OCI-LY1 (cell line): Measurements from ENCODE around the gene DIP2C.

Experiments
- H2AFZ ChIP-seq: fragments of 200-600 bp; sonication (generic), shearing (Covaris generic); 2 replicates; pipeline ENCODE4 v1.6.0; 2014; ENCODE audit warnings: antibody characterized with exemption, mild to moderate bottlenecking, low read length
- H3F3A ChIP-seq: fragments of 200-600 bp; sonication (generic), shearing (Covaris generic); 2 replicates; pipeline ENCODE4 v1.6.0; 2014; ENCODE audit warnings: mild to moderate bottlenecking, antibody characterized with exemption, low read length, moderate library complexity; ENCODE audit not compliant: insufficient read depth
- H3K27ac ChIP-seq: fragments of 200-600 bp; sonication (generic); 2 replicates; pipeline ENCODE4 v1.5.1; 2014; ENCODE audit warnings: low read length, mixed run types, mild to moderate bottlenecking, low read depth; ENCODE audit not compliant: poor library complexity, severe bottlenecking
- H3K27me3 ChIP-seq: fragments of 200-600 bp; sonication (generic); 2 replicates; pipeline ENCODE4 v1.6.0; 2014; ENCODE audit warnings: antibody characterized with exemption, mild to moderate bottlenecking, low read length, moderate library complexity; ENCODE audit not compliant: insufficient read depth
- H3K36me3 ChIP-seq: fragments of 200-600 bp; sonication (generic); 2 replicates; pipeline ENCODE4 v1.6.1; 2014; ENCODE audit warnings: mild to moderate bottlenecking, antibody characterized with exemption, low read length, moderate library complexity, mixed read lengths; ENCODE audit not compliant: insufficient read depth
- H3K4me1 ChIP-seq: fragments of 200-600 bp; sonication (generic); 2 replicates; pipeline ENCODE4 v1.5.1; 2014; ENCODE audit warnings: mild to moderate bottlenecking, low read length, moderate library complexity; ENCODE audit not compliant: insufficient read depth, severe bottlenecking
- H3K4me2 ChIP-seq: fragments of 200-600 bp; sonication (generic), shearing (Covaris generic); 2 replicates; pipeline ENCODE4 v1.6.1; 2014; ENCODE audit warnings: low read length
- H3K4me3 ChIP-seq: fragments of 200-600 bp; sonication (generic); 2 replicates; pipeline ENCODE4 v1.5.1; 2014; ENCODE audit warnings: low read length, low read depth, mild to moderate bottlenecking, mixed read lengths; ENCODE audit not compliant: poor library complexity, severe bottlenecking
- H3K79me2 ChIP-seq: fragments of 200-600 bp; shearing (Covaris generic); 2 replicates; pipeline ENCODE4 v1.6.1; 2016; ENCODE audit warnings: mixed run types, low read length, mixed read lengths; ENCODE audit not compliant: insufficient read depth
- H3K9ac ChIP-seq: fragments of 200-600 bp; sonication (generic), shearing (Covaris generic); 2 replicates; pipeline ENCODE4 v1.6.1; 2014; ENCODE audit warnings: mild to moderate bottlenecking, low read length, mixed read lengths
- H3K9me2 ChIP-seq: fragments of 200-600 bp; sonication (generic), shearing (Covaris generic); 2 replicates; pipeline ENCODE4 v1.6.1; 2014; ENCODE audit warnings: low read depth, mild to moderate bottlenecking, low read length, mixed read lengths
- H3K9me3 ChIP-seq: fragments of 200-600 bp; shearing (Covaris generic); 2 replicates; pipeline ENCODE4 v1.6.1; 2014; ENCODE audit warnings: low read length, mixed read lengths
- H4K20me1 ChIP-seq: fragments of 200-600 bp; sonication (generic), shearing (Covaris generic); 2 replicates; pipeline ENCODE4 v1.6.0; 2016; ENCODE audit warnings: mild to moderate bottlenecking, low read length; ENCODE audit not compliant: insufficient read depth
- CTCF ChIP-seq: fragments of 200-600 bp; sonication (generic), shearing (Covaris generic); IDR thresholded peaks from 2 replicates; pipeline ENCODE4 v1.5.1; 2017; ENCODE audit warnings: mild to moderate bottlenecking, antibody characterized with exemption, low read length, moderate library complexity, mixed read lengths
- EZH2 ChIP-seq: fragments of 200-600 bp; sonication (generic), shearing (Covaris generic); IDR thresholded peaks from 2 replicates; pipeline ENCODE4 v1.8.0; 2017; ENCODE audit warnings: borderline replicate concordance, mixed run types, mild to moderate bottlenecking, antibody characterized with exemption, low read length, moderate library complexity, mixed read lengths

The DIP2C gene

GRCh38 chr10:239109-239508, 450.4 kb downstream of the DIP2C start:
- Histone ChIP-seq H3K4me1 (peaks cover 27% of the 10 kb centered on the region), H2AFZ (no peak overlapping the region), H3K36me3 (no peaks in the 10 kb centered on the region), H3K79me2 (no peaks in the 10 kb centered on the region), H3K9ac (no peak overlapping the region), H4K20me1 (no peaks in the 10 kb centered on the region), H3K9me3 (no peaks in the 10 kb centered on the region), H3K4me3 (no peak overlapping the region), H3K27ac (no peak overlapping the region), H3K4me2 (no peak overlapping the region; the same call in 1 of the 2 replicates), H3K9me2 (no peaks in the 10 kb centered on the region), H3K27me3 (no peaks in the 10 kb centered on the region), H3F3A (no peaks in the 10 kb centered on the region)
- TF ChIP-seq EZH2 (no peak), CTCF (peak; percentile 66)

GRCh38 chr10:235915-236314, 453.6 kb downstream of the DIP2C start:
- Histone ChIP-seq H3K36me3 (no peaks in the 10 kb centered on the region), H3K27ac (no peak overlapping the region), H3K79me2 (no peaks in the 10 kb centered on the region), H2AFZ (no peak overlapping the region), H3K4me2 (no peak overlapping the region), H3K9ac (no peak overlapping the region), H3F3A (no peaks in the 10 kb centered on the region), H3K9me3 (no peaks in the 10 kb centered on the region), H3K4me3 (no peak overlapping the region), H3K4me1 (peaks cover 32% of the 10 kb centered on the region), H3K27me3 (no peaks in the 10 kb centered on the region), H3K9me2 (no peaks in the 10 kb centered on the region), H4K20me1 (no peaks in the 10 kb centered on the region)
- TF ChIP-seq CTCF (no peak), EZH2 (no peak)

- Histone ChIP-seq H3K4me1 (peaks cover 32% of the 10 kb centered on the region), H3K9me2 (no peaks in the 10 kb centered on the region), H3K36me3 (no peaks in the 10 kb centered on the region), H3K4me2 (no peak overlapping the region), H3K27me3 (no peaks in the 10 kb centered on the region), H3K9me3 (no peaks in the 10 kb centered on the region), H3K79me2 (no peaks in the 10 kb centered on the region), H4K20me1 (no peaks in the 10 kb centered on the region), H3K27ac (no peak overlapping the region), H3K9ac (no peak overlapping the region), H3K4me3 (no peak overlapping the region), H3F3A (no peaks in the 10 kb centered on the region), H2AFZ (no peak overlapping the region)
- TF ChIP-seq EZH2 (no peak), CTCF (no peak)
These were observed 454.6 kb downstream of the DIP2C start for GRCh38 chr10:234708-235406.
